ENCODE results near the gene OR2C3.
A peak's percentile ranks its signal among the peaks of the same experiment; 100 is the strongest.
"Not testable (repeated sequence)": the region's sequence is repeated elsewhere in the genome, so short reads cannot be mapped to it uniquely, and the experiment has no call there.

The OR2C3 gene

GRCh38 chr1:247536340-247536739, at the start of gene OR2C3:
TSS of gene OR2C3 (minus strand) at chr1:247536440. CDS start at chr1:247532511, 3,929 bp downstream.
- DNase-seq, result no peak

- DNase-seq, result no peak
These were observed 42.8 kb upstream of the OR2C3 start for GRCh38 chr1:247578946-247579460.

- peak in 1 of 2 donors; percentile 10 for DNase-seq
These were observed 40.3 kb upstream of the OR2C3 start for GRCh38 chr1:247576514-247576913.

- no peak for DNase-seq
These were observed 38.4 kb upstream of the OR2C3 start for GRCh38 chr1:247574664-247575063.

- DNase-seq, result no peak
These were observed 38.0 kb upstream of the OR2C3 start for GRCh38 chr1:247574236-247574635.

GRCh38 chr1:247562198-247562597, 26.0 kb upstream of the OR2C3 start:
- DNase-seq, result no peak

- no peak for DNase-seq
These were observed 25.5 kb upstream of the OR2C3 start for GRCh38 chr1:247561711-247562110.

- DNase-seq, result no peak
These were observed 21.9 kb upstream of the OR2C3 start for GRCh38 chr1:247557926-247558674.

- DNase-seq, result no peak
These were observed 16.0 kb upstream of the OR2C3 start for GRCh38 chr1:247552231-247552630.

- no peak for DNase-seq
These were observed 15.5 kb upstream of the OR2C3 start for GRCh38 chr1:247551721-247552120.

GRCh38 chr1:247548769-247549182, 12.5 kb upstream of the OR2C3 start, which contains the start of gene GCSAML:
TSS of gene GCSAML (plus strand) at chr1:247549134. CDS start at chr1:247549192, 58 bp downstream.
- no peak for DNase-seq

GRCh38 chr1:247548092-247548491, 11.9 kb upstream of the OR2C3 start:
- peak in 1 of 2 donors; percentile 28 for DNase-seq

- no peak for DNase-seq
These were observed 6.6 kb upstream of the OR2C3 start for GRCh38 chr1:247542811-247543210.

GRCh38 chr1:247540581-247540980, 4.3 kb upstream of the OR2C3 start:
- no peak for DNase-seq

GRCh38 chr1:247539215-247539614, 3.0 kb upstream of the OR2C3 start:
- no peak for DNase-seq

- no peak for DNase-seq
These were observed 2.3 kb upstream of the OR2C3 start for GRCh38 chr1:247538561-247538960.

GRCh38 chr1:247535402-247535801, 838 bp downstream of the OR2C3 start:
- no peak for DNase-seq

GRCh38 chr1:247531937-247532336, 4.3 kb downstream of the OR2C3 start:
- no peak for DNase-seq

GRCh38 chr1:247530785-247531184, 5.5 kb downstream of the OR2C3 start:
- DNase-seq, result no peak

- DNase-seq, result no peak
These were observed 6.4 kb downstream of the OR2C3 start for GRCh38 chr1:247529771-247530355.

- no peak for DNase-seq
These were observed 7.3 kb downstream of the OR2C3 start for GRCh38 chr1:247528812-247529474.

- DNase-seq, result not testable (repeated sequence)
These were observed 14.4 kb downstream of the OR2C3 start for GRCh38 chr1:247521886-247522285.

- no peak for DNase-seq
These were observed 17.7 kb downstream of the OR2C3 start for GRCh38 chr1:247518613-247518891.

Data from CD4-positive, alpha-beta T cell treated with Interleukin-1 beta for 1 hour (primary cell).